Esophagus squamous epithelium (tissue), 5 donors: ENCODE results near the gene DYRK1B. TPM values are rescaled to one million over a fixed set of nuclear protein-coding genes. Genes with fewer than 3 reads are reported as not detected.

Experiments
- DNase-seq: peaks from one replicate; lab custom pipeline; 2025; lab: John Stamatoyannopoulos, UW
- H3K27ac ChIP-seq, 4 donors: fragments of 200-600 bp; sonication (generic); one replicate each; pipeline ENCODE4 v1.5.1; 2016 to 2019; ENCODE audit warnings: mild to moderate bottlenecking in 1 of 4
- H3K27me3 ChIP-seq, 4 donors: fragments of 200-600 bp; sonication (generic); 1 replicate in 3 of 4; 2 replicates in 1 of 4; pipeline versions ENCODE4 v1.5.1 to v1.6.0; 2017 to 2021; ENCODE audit warnings: antibody characterized with exemption in 1 of 4
- H3K36me3 ChIP-seq, 3 donors: fragments of 200-600 bp; sonication (generic); one replicate each; pipeline ENCODE4 v1.5.1; 2016 to 2019
- H3K4me1 ChIP-seq, 3 donors: fragments of 200-600 bp; sonication (generic); one replicate each; pipeline ENCODE4 v1.5.1; 2017 to 2019
- H3K4me3 ChIP-seq, 4 donors: fragments of 200-600 bp; sonication (generic); 1 replicate in 3 of 4; 2 replicates in 1 of 4; pipeline ENCODE4 v1.5.1; 2016 to 2019; ENCODE audit warnings: mild to moderate bottlenecking in 2 of 4, moderate library complexity in 1 of 4
- H3K9me3 ChIP-seq, 3 donors: fragments of 200-600 bp; sonication (generic); one replicate each; pipeline ENCODE4 v1.5.1; 2016 to 2019
- POLR2A ChIP-seq, 4 donors: fragments of 450-650 bp; IDR thresholded peaks; one replicate each; pipeline ENCODE4 v1.6.1; 2017; ENCODE audit warnings: antibody characterized with exemption in 4 of 4, mild to moderate bottlenecking in 4 of 4, moderate library complexity in 3 of 4
- WGBS, 2 donors: methylation state at CpG; one replicate each; pipeline ENCODE4 v1.1.5; 2018; 5-methylcytosine and 5-hydroxymethylcytosine counted together
- intact Hi-C: fragments of 100-400 bp; cut with DNase I; formaldehyde crosslinking; loops from one replicate; pipeline ENCODE4 v1.15.0; 2022
- total RNA-seq, 4 donors: library from RNA; depleted of rRNA; stranded (reverse); fragments of >200 nt; gene quantifications; one replicate each; pipeline ENCODE4 v1.1.0, GENCODE V29; 2016
- TF ChIP-seq, protein P1 (sequence below), 6 experiments: fragments of 450-650 bp in 4 of 6; fragments of 200-600 bp in 2 of 6; sonication (generic) in 2 of 6; IDR thresholded peaks; one replicate each; pipeline ENCODE4 v1.5.1; 2016 to 2019; ENCODE audit warnings: antibody characterized with exemption in 6 of 6, mild to moderate bottlenecking in 4 of 6, moderate library complexity in 4 of 6
- donor health status: DM: yes; HTN: yes; CAD: no.

DYRK1B gene
- total RNA-seq, 4 donors from 2014 or later, result 3.9 to 12.6 (median 6.3) TPM

DNA sequence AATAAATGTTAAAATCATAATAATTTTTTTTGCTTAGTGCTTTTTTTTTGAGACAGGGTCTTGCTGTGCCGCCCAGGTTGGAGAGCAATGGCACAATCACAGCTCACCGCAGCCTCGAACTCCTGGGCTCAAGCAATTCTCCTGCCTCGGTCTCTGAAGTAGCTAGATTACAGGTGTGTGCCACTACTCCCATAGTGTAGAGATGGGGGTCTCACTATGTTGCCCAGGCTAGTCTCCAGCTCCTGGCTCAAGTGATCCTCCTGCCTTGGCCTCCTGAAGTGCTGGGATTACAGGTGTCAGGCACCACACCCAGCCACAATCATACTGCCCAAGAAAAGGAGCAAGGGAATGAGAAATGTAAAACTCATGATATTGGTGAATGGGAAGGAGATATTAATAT, 7.1 kb upstream of the DYRK1B start:
- H3K27ac ChIP-seq, result peak overlapping the region in 1 of 4 donors; percentile 73
- peaks cover 26 to 45% (median 28%) of the 10 kb centered on the region in 3 donors for H3K36me3 ChIP-seq
- intact Hi-C loops, result loop anchor here (10.0 kb wide), 1 partner anchor 46 kb away; no protein-coding TSS in a partner anchor
- TF ChIP-seq, protein P1, sequence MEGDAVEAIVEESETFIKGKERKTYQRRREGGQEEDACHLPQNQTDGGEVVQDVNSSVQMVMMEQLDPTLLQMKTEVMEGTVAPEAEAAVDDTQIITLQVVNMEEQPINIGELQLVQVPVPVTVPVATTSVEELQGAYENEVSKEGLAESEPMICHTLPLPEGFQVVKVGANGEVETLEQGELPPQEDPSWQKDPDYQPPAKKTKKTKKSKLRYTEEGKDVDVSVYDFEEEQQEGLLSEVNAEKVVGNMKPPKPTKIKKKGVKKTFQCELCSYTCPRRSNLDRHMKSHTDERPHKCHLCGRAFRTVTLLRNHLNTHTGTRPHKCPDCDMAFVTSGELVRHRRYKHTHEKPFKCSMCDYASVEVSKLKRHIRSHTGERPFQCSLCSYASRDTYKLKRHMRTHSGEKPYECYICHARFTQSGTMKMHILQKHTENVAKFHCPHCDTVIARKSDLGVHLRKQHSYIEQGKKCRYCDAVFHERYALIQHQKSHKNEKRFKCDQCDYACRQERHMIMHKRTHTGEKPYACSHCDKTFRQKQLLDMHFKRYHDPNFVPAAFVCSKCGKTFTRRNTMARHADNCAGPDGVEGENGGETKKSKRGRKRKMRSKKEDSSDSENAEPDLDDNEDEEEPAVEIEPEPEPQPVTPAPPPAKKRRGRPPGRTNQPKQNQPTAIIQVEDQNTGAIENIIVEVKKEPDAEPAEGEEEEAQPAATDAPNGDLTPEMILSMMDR (IDR thresholded peaks at IDR 0.05), result no peak
- TF ChIP-seq POLR2A (IDR thresholded peaks at IDR 0.05), result no peak
- H3K4me3 ChIP-seq, result no peak overlapping the region
- 94 to 96% methylated on average over 4 of the region's 4 CpGs for WGBS, 2 donors
- no peaks in the 10 kb centered on the region for H3K9me3 ChIP-seq
- DNase-seq, result no peak
- peaks cover 10 to 71% (median 34%) of the 10 kb centered on the region in 3 donors for H3K4me1 ChIP-seq
- no peaks in the 10 kb centered on the region for H3K27me3 ChIP-seq

DNA sequence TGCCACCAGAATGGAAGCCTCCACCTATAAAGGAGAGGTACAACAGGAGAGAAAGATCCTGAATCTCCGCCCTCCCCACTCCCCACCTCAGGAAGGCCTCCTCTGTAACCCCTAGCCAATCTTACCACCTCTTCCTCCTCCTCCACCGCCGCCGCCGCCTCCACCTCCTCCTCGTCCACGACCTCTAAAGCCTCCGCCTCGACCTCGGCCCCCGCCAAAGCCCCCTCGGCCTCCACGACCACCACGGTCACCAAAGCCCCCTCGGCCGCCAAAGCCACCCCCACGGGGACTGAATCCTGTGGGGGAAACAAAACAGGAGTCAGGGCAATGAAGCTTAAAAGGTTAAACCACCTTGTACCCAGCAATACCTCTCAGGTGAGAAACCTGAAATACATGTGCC, 6.5 kb upstream of the DYRK1B start:
- TF ChIP-seq POLR2A (IDR thresholded peaks at IDR 0.05), result no peak
- TF ChIP-seq, protein P1 (IDR thresholded peaks at IDR 0.05), result no peak
- H3K9me3 ChIP-seq, result no peaks in the 10 kb centered on the region
- peaks cover 28 to 50% (median 31%) of the 10 kb centered on the region in 3 donors for H3K36me3 ChIP-seq
- no peak for DNase-seq
- peaks cover 9 to 67% (median 34%) of the 10 kb centered on the region in 3 donors for H3K4me1 ChIP-seq
- H3K27me3 ChIP-seq, result no peaks in the 10 kb centered on the region
- H3K27ac ChIP-seq, result no peak overlapping the region
- H3K4me3 ChIP-seq, result no peak overlapping the region
- intact Hi-C loops, result loop anchor here (10.0 kb wide), 1 partner anchor 46 kb away; no protein-coding TSS in a partner anchor
- 88 to 92% methylated on average over 11 to 14 of the region's 17 CpGs for WGBS, 2 donors

DNA sequence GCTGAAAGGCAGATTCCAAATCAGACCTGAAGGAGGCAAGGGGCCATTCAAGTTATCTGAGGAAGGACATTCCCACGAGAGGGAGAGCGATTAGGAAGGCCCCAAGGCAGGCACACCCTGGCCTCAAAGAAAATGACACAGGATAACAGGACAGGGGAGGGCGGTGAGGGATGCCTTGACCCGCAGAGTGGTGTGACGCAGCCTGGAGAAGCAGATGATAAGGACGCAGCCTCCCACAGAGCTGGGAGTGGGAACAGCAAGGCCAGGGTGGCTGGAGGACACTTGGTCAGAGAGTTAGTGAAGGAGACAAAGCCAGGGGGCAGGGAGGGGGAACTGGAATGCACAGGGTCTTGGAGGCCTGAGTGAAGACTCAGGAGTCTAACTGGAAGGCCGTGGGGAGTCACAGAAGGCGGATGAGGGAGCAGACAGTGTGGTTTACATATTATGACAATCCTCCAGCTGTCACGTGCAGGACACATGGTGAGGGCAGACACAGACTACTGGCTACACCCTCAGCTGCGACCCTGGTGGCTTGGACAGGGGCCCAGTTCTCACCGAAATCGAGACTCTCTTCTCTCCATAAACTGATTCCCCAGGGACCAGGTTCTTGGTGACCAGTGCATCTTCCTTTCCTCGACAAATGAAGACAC, 5.8 kb upstream of the DYRK1B start:
- Histone ChIP-seq H3K4me3 (no peak overlapping the region), H3K27ac (no peak overlapping the region), H3K4me1 (peaks cover 4 to 61% (median 27%) of the 10 kb centered on the region in 3 donors), H3K27me3 (no peaks in the 10 kb centered on the region), H3K36me3 (peaks cover 31 to 57% (median 35%) of the 10 kb centered on the region in 3 donors), H3K9me3 (no peaks in the 10 kb centered on the region)
- intact Hi-C loops, result loop anchor here (10.0 kb wide), 1 partner anchor 45 kb away; no protein-coding TSS in a partner anchor
- no peak for TF ChIP-seq POLR2A (IDR thresholded peaks at IDR 0.05)
- TF ChIP-seq, protein P1 (IDR thresholded peaks at IDR 0.05), result no peak
- DNase-seq, result no peak
- 82 to 83% methylated on average over 13 of the region's 13 CpGs for WGBS, 2 donors

DNA sequence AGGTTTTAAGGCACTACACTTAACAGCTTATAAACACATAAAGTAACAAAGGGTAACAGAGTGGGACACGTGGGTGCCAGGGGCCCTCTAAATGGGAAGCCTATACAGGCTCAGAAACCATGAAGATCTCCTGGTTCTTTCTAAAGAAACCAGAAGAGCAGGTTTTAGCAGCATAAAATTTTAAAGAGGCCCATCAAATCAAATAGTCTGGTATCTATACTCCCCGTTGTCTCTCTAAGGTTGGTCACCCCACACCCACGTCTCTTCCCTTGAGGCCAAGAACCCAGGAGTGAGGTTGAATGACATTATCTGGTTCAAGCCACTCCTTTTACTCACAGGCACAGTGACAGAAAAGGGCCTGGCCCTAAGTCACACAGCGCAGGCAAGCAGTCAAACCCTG, 4.6 kb upstream of the DYRK1B start:
- WGBS, 2 donors, result 40 to 52% methylated on average over 2 to 3 of the region's 4 CpGs
- Histone ChIP-seq H3K4me3 (no peak overlapping the region), H3K4me1 (peaks cover 9 to 57% (median 20%) of the 10 kb centered on the region in 3 donors), H3K36me3 (peaks cover 31 to 63% (median 37%) of the 10 kb centered on the region in 3 donors), H3K27ac (peak overlapping the region in 2 of 4 donors; percentile 26 to 34), H3K9me3 (no peaks in the 10 kb centered on the region), H3K27me3 (no peaks in the 10 kb centered on the region)
- no peak for DNase-seq
- TF ChIP-seq POLR2A (IDR thresholded peaks at IDR 0.05), result no peak
- TF ChIP-seq, protein P1 (IDR thresholded peaks at IDR 0.05), result no peak
- intact Hi-C loops, result no loop called here

DNA sequence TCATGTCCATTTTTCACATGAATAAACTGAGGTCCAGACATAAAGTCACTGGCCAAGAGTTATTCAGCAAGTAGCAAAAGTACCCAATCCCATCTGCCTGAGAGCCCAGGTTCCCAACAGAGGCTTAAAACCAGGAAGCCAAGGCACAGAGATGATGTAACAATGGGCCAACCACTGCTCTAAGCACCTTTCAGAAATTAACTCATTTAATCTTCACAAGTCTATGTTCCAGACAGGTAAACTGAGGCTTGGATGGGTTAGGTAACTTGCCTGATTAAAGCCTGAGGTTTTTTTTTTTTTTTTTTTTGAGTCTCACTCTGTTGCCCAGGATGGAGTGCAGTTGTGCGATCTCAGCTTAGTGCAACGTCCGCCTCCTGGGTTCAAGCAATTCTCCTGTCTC, 4.0 kb upstream of the DYRK1B start:
- no peak for DNase-seq
- 75 to 94% methylated on average over 2 to 3 of the region's 3 CpGs for WGBS, 2 donors
- intact Hi-C loops, result no loop called here
- no peaks in the 10 kb centered on the region for H3K27me3 ChIP-seq
- H3K9me3 ChIP-seq, result no peaks in the 10 kb centered on the region
- peaks cover 13 to 55% (median 20%) of the 10 kb centered on the region in 3 donors for H3K4me1 ChIP-seq
- no peak overlapping the region for H3K4me3 ChIP-seq
- TF ChIP-seq, protein P1 (IDR thresholded peaks at IDR 0.05), result no peak
- TF ChIP-seq POLR2A (IDR thresholded peaks at IDR 0.05), result no peak
- H3K27ac ChIP-seq, result peak overlapping the region in 2 of 4 donors; percentile 26 to 34
- peaks cover 31 to 63% (median 37%) of the 10 kb centered on the region in 3 donors for H3K36me3 ChIP-seq
